Umbilical cord (tissue), 2 donors: ENCODE measurements around the gene MOB1A. TPM values are rescaled to one million over a fixed set of nuclear protein-coding genes. Genes with fewer than 3 reads are reported as not detected.

Source experiments
- DNase-seq: peaks from one replicate; pipeline ENCODE4 v3.0.0-alpha.2; 2015; ENCODE audit warnings: low spot score
- total RNA-seq: library from RNA; depleted of rRNA; stranded (reverse); fragments of >200 nt; gene quantifications from one replicate; pipeline ENCODE4 v1.2.3, GENCODE V29; 2014; ENCODE audit warnings: low replicate concordance; ENCODE audit not compliant: insufficient read depth

Gene MOB1A
- total RNA-seq, 1 donor from 2014 or later = 112 TPM

DNA sequence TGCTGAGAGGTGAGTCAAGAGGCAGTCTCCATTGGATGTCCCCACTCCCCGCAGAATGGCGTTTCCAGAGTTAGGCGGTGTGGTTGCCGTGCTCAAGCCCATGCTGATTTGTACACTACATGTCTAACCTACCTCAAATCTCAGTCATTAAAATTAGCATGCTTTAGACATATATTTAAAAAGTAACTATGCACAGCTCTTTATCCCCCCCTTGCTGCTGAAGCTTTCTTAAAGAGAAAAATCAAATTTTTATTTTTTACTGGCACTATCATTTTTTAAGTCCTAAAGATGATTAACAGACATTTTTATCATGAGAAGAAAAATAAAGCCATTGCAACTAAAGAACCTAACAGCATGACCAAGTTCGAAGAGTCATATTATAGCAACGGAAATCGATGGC is 73.8 kb downstream of the MOB1A start:
- DNase-seq = no peak

DNA sequence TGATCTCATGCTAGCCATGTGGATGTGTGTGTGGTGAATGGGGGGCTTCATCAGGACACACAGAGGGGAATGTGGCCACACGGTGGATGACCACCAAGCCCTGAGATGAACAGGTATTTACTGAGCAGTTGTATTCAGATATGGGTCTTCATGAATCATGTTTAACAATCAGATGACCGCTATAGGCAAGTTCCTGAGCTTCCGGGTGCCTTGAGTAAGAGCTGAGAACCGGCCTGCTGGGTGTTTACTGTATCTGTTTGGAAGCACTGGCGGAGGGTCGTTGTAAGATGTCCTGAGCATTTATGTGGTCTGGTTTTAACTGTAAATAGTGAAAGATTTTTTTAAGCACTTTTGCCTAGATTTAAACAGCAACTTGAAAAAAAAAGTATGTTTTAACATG is 74.9 kb downstream of the MOB1A start:
- no peak for DNase-seq

Other genes starting within 250 kb of the MOB1A start
- gene TET3, start 194.0 kb downstream of the MOB1A start, total RNA-seq = 5.1 TPM
- 17.6 TPM for gene BOLA3, start 31.0 kb downstream of the MOB1A start, total RNA-seq
- gene MTHFD2, start 19.7 kb upstream of the MOB1A start, total RNA-seq = 45.3 TPM
- gene SLC4A5, start 164.5 kb upstream of the MOB1A start, total RNA-seq = 3.6 TPM
- 49.8 TPM for gene DCTN1, start 201.4 kb upstream of the MOB1A start, total RNA-seq
- gene C2orf81, start 242.7 kb upstream of the MOB1A start, total RNA-seq = 1.4 TPM
- 14.2 TPM for gene WDR54, start 242.9 kb upstream of the MOB1A start, total RNA-seq